GM18502 (cell line): ENCODE results near the gene DMC1.
A peak's percentile ranks its signal among the peaks of the same experiment; 100 is the strongest.

Source experiments
- ATAC-seq: cut with Tn5 transposase; IDR thresholded peaks from one replicate; pipeline ENCODE4 v1.9.1; 2021; ENCODE audit warnings: mild to moderate bottlenecking; ENCODE audit not compliant: unreplicated experiment, poor library complexity

Gene DMC1

DNA sequence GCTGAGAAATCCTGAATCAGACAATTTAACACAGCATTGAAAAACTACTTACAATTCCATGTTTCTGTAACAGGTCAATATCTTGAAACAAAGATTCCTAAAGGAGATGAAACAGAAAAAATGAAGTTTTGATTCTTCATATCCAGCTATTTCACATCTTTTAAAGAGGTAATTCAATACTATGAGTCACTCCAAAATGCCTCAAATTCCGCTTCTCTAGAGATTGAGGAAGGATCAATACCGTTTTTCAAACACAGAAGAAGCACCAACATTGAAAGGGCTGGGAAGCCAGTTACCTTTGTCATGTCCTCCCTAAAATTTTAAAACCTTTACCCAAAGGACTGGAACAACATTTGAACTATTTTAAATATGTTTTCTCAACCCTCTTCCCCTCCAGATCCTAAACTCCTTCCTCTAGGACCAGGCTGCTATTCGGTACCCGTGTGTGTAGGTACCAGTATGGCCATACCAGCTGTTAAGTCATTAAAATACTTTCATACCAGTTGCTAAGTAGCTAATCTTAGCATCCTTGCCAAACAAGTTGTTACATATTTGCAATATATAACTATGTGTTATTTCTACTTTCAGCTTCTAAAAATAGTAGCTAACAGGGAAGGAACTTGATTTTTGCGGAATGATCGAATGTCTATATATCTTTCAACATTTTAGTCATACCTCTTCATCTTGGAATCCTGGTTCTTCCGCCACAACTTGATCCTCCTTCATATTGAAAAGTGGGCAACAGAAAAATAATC is 2.3 kb downstream of the DMC1 start:
- no peak for ATAC-seq

DNA sequence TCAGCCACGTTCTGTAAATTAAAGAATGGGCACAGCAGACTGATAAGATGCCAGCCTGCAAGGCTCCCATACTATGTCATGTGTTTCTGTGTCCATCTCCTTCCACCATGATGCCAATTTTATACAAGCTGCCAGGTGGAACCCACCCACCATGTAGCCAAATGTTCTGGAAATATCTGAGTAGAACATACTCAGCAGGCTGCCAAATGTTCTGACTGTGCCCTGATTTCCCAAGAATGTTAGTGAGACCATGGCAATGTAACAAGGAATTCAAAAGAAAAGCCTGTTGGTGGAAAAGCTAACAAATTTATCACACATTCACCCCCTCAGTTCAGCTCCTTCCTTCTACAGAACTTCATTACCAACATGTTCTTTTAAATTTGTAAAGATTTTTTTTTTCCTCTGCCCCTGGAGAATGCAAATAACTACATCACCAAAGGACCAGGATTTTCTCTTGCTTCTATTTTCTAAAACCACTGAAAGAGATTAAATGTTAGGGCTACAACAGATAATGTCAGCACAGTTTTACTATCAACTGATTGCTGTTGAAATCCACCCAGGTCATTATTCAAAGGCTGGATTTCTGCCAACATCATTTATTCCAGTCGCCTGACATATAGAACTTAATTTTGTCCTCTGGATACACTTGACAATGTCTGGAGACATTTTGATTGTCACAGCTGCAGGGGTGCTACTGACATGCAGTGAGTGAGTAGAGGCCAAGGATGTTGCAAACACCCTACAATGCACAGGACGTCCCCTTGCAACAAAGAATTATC is 3.1 kb downstream of the DMC1 start:
- no peak for ATAC-seq

DNA sequence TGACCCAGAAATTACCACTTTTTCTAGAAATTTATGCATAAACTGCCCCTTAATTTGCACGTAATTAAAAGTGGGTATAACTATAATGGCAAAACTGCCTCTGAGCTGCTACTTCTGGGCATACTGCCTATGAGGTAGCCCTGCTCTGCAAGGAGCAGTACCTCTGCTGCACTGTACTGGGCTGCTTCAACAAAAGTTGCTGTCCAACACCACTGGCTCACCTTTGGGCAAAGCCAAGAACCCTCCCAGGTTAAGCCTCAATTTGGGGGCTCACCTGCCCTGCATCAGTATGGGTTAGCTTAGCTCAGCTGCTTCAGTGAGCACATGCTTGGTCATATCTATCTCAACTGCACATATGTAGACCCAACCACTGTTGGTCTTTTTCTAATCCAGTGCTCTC is 4.5 kb downstream of the DMC1 start:
- ATAC-seq: no peak

DNA sequence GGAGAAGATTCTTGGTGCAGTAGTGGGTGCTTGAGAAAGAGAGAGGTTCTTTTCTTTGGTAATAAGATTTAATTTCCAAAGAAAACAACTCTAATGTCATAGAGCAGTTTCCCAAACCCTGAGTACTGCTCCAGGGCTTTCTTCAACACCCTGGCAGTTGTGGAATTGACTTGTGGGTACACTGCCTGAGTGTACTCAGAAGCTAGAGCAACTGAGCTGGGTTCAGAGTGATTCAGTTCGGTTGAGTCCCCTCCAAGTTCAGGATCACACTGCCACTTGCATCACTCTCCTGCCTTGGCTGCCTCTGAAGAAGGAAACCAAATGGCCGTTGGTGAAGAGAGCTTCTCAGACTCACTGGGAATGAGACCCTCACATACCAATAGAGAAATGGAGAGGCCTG is 5.3 kb downstream of the DMC1 start:
- ATAC-seq: no peak

DNA sequence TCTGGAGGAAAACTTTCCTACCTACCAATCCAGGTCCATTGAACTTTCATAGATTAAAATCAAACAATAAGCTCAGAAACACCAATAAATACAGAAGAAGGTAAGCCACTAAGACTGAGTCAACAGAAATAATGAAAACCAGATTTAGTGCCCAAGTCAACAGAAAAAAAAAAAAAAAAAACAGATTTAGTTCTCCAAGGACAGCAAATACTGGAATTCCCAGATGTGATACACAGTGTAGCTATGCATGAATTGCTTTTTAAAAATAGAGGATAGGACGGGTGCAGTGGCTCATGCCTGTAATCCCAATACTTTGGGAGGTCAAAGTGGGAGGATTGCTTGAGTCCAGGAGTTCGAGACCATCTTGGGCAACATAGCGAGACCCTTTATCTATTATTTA is 15.7 kb downstream of the DMC1 start:
- no peak for ATAC-seq

DNA sequence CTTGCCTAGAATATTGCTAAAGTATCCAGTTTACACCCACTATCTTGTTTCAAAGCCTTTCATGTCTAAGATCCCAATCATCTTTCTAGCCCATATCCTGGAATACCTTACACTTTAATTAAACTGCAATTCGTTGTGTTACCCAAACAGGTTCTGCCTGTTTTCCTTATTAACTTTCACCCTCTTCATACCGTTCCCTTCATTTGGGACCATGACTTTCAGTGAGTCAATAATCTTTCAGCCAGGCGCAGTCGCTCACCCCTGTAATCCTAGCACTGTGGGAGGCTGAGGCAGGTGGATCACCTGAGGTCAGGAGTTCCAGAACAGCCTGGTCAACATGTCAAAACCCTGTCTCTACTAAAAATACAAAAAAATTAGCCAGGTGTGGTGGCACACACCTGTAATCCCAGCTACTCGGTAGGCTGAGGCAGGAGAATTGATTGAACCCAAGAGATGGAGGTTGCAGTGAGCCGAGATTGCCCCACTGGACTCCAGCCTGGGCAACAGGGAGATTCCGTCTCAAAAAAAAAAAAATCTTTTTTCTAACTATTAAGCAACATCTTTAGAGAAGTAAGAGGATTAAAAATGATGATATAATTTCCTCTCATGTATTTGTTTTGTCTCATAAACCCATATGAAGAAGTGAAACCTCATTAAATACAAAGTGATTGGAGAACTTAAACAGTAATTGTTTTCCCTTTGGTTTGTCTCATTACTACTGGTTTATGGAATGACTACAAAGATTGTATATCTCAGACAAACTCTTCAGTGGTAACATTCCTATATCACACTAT is 20.7 kb downstream of the DMC1 start:
- ATAC-seq: no peak

DNA sequence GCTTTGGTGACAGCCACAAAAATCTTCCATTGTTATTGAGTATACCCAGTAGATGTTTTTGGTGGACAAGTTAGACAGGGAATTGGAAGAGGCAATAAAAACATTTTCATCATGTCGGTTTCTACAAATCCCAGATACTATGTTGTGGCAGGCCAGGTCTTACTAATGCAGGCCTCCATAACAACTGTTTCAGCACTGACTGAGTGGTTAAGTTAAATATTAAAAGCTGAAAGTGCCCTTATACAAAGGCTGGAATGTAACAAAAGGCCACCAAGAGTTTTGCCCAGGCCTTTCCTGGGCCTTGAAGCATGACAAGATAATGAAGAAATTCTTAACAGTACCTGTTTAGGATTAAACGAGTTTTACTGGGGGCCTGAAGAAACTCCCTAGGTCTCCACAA is 29.3 kb downstream of the DMC1 start:
- ATAC-seq: no peak

DNA sequence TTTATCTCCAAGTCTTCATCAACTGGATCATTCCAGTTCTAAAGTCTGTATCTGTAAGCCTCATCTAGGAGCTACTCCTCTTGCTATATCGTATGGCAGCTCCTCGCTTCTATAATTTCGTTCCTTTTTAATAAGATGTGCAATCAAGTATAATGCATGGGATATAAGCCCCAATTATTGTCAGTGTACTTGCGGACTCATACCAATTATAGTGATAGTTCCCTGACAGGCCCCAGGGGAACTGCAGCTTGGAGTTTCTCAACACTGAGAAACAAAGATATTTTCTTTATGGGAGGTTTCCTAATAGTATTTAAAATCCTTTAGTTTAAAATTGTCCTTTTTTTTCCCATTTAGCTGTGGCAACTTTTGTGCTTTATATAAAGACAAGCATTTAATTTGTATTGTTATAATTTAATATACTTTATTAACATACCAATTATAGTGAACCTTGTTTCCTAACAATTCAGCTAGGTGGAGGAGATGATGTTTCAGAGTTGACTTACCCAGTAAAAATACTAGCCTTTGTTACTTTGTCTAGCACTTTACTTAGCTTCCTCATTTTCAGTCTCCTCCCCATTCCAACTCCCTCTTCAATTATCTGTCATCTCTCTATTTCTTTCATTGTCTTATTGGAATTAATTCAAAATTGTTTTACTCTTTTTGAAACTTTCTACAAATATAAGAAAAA is 38.6 kb downstream of the DMC1 start:
- no peak for ATAC-seq

DNA sequence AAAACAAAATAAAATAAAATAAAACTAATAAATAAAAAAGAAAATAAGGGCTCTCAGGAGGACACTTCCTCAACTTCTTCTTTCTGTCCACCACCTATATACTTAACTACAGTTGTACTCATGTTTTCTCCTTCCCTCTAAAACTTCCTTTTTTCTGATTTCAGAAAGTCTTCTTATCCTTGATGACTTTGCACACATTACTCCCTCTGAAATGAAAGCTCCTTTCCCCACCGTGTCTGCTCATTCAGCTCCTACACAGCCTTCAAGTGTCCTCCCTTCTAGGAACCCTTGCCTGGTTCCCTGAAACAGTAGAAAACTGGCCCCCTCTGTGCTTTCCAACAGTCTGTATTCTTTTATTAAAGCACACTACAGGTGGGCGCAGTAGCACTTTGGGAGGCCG is 45.6 kb downstream of the DMC1 start:
- no peak for ATAC-seq

DNA sequence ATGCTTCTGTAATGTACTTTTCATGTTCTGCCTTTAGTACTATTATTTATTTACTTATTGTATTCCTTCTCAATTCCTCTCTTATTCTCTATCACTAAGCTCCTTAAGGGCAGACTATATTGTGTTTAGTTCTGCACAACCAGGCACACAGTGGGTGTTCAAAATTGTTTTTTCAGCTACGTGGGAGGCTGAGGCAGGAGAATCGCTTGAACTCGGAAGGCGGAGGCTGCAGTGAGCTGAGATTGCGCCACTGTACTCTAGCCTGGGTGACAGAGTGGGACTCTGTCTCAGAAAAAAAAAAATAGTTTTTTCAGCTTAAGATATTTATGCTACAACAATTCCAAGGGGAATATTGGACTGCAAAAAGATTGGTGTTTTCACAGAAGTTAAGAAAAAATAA is 46.5 kb downstream of the DMC1 start:
- no peak for ATAC-seq

DNA sequence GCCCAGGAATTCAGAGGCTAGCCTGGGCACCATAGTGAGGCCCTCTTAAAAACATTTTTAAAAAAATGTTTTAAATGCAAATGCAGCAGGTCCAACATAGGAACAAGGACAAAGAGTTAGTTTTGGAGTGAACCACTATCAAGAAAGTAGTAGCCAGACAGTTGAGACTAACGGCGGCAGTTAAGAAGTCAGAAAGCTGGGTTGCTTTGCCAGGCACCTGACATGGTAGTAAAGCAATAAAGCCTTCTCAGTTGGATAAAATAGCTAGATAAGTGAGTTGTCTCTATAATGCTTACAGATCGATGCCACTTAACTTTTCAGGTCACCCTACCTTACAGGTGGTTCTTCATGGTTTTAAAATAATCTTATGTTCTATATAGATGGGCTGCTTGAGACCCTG is 47.0 kb downstream of the DMC1 start:
- ATAC-seq: no peak

DNA sequence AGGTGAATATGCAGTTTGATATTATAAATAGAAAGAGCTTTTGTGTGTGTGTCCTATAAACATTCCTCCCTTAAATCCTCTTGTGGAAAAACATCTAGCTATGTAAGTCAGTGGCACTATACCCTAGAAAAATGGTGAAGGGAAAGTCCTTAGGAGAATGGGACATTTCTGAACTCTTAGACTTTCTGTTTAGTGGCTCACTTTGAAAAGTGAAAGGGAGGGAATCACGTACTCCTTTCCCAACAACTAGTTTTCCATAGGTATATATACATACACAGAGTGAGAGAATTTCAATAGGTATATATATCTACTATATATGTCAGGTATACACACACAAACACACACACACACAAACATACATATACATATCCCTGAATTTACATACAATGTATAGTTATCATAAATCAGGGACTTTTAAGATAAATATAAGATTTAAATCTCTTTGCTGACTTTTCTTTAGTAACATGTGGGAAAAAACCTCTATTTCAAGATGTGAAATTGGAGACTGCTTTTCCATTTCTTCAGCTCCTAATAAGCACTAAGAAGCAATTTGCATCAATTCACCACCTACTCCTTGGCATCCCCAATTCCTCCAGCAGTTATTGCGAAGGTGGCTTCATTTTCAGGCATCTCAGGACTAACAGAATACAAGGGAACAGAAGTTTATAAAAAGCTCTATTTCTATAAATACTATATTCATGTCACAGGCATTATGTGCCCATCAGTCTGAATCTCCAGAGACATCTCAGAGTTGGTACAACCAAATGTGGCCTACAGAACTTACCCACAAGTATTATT is 50.3 kb downstream of the DMC1 start:
- no peak for ATAC-seq

DNA sequence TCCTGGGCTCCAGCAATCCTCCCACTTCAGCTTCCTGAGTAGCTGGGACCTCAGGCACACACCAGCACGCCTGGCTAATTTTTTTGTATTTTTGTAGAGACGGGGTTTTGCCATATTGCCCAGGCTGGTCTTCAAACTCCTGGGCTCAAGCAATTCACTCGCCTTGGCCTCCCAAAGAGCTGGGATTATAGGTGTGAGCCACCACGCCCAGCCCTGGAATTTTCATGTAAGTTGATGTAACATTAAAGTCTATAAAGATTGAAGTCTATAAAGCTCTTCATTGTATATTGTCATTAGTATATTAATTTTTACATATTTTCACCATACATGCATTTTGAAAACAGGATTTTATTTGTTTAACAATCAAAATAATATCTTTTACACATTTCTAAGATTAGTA is 51.4 kb downstream of the DMC1 start:
- ATAC-seq: no peak

DNA sequence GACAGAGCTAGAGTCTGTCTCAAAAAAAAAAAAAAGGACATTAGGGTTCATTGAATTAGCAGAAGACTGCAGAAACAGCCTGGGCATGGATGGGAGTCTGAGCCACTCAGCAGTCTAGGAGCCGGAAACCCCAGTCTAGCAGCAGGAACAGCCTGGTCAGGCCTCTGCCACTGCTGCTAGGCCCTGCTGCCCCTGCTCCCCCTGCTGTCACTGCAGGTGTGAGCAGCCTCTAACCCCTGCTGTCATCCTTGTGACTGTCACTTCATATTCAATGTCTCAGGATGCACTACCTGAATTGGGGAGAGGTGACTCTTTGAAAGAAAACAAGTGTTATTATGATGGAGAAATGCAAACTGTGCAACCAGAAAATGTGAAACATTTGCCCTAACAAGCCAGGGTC is 56.9 kb downstream of the DMC1 start:
- ATAC-seq: no peak

DNA sequence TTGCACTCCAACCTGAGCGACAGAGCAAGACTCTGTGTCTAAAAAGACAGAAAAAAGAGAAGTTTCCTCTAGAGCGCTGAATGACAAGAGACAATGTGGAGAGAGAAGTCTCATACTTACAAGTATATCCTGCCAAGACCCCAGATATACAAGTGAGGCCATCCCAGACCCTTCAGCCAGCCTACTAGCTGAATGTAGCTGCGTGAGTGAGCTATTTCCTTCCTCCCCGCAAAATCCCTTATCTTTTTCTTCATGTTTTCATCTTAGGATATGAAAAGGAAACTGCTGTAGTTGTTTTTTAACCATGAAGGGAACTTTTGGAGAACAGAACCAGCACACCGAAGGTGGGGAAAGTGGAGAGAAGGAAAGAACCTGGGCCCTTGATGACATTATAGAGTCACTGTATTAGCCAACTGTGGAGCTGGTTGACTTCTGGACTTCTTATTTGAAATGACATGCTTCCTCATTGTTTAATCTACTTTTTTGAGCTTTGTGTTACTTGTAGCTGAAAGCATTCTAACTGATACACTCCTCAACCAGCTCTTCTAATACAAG is 59.5 kb downstream of the DMC1 start:
- no peak for ATAC-seq

DNA sequence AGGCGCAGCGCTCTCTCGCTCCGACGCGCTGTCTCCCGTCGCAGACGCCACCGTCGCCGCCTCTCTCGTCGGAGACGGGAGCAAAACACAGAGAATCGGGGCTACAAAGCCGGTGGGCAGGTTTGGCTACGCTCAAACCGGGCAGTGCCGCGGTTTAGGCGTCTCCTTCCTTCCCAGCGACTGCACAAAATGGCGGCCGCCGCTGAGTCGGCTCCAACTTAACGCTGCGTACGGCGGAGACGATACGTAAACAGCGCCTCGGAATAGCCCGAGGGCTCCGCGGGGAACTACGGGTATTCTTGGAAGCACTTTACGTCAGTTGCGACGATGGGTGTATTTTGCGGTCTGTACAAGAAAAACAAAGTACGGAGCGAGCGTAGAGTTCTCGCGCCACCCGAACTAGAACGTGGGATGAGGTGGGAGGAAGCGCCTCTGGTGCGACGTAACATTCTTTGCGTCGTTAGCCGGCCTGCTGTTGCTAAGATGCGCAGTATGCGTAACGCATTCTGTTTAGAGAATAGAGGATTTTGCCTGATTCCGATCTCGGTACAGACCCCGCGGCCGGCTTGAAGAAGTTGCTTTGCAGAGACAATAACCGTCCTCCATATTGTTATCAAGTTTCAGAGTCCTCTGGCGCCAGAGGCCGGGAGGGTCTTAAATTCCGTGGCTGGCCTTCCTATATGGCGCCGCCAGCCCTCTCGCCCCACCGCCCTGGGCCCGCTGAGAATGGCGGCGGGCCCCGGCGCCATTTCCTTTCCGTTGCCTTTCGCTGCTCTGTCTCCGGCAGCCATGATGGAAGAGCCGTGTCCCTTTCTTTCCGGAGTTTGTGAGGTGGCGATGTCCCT is 63.6 kb downstream of the DMC1 start, which contains the start of gene DDX17:
Gene DDX17 (minus strand): TSS at position 194 of the 845 bp plus-strand sequence.
- ATAC-seq: peak; percentile 81

DNA sequence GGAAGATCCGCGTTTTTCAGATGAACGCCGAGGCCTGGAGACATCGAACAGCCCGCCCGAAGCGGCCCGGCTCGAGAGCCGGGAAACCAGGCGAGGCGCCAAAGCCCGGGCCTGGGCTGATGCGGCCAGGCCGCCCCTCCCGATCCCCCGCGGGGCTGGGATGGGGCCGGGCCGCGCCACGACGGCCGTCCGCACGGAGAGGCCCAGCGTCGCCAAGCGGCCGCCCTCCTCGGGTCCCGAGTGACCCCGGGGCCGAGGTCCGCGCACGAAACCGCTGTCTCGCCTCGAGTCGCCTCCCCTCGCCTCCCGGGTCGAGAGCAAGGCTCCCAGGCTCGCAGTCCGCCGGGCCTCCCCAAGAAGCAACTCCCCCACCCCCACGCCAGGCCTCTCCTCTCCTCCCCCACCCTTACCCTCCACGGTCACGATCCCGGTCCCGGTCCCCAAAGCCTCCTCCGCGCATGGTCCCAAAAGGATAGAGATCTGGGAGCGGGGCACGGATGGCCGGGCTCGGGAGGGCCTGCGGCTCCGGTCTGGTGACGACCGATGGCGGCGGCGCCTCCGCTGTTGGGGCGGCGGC is 64.4 kb downstream of the DMC1 start:
- peak; percentile 25 for ATAC-seq
